AG10803 (cell line): Measurements from ENCODE around the gene PCSK2.

ENCODE experiments used
- DNase-seq: peaks from one replicate; pipeline ENCODE4 v3.0.0; 2010; ENCODE audit warnings: low read depth
- H3K4me3 ChIP-seq: 2 replicates; pipeline ENCODE4 v1.5.1; 2011; ENCODE audit warnings: mild to moderate bottlenecking, low read length, control low read depth
- CTCF ChIP-seq: conservative IDR thresholded peaks from 2 replicates; pipeline ENCODE4 v1.5.1; 2011; ENCODE audit warnings: mild to moderate bottlenecking, low read length, control low read depth, inconsistent platforms

Gene PCSK2

GRCh38 chr20:17439616-17440296 lies 212.9 kb downstream of the PCSK2 start:
- no peak for DNase-seq

GRCh38 chr20:17441745-17442144 lies 214.9 kb downstream of the PCSK2 start:
- DNase-seq, result no peak
- no peak for TF ChIP-seq CTCF
- no peak overlapping the region for H3K4me3 ChIP-seq

More at GRCh38 chr20:17439616-17440296, 212.9 kb downstream of the PCSK2 start:
- TF ChIP-seq CTCF, result no peak
- H3K4me3 ChIP-seq, result no peak overlapping the region

GRCh38 chr20:17442588-17442987 lies 215.7 kb downstream of the PCSK2 start:
- DNase-seq, result no peak
- no peak for TF ChIP-seq CTCF
- H3K4me3 ChIP-seq, result no peak overlapping the region

- no peak for TF ChIP-seq CTCF
- no peak overlapping the region for H3K4me3 ChIP-seq
- DNase-seq, result no peak
These were observed 216.5 kb downstream of the PCSK2 start for GRCh38 chr20:17443131-17443858.

- no peak for DNase-seq
- no peak for TF ChIP-seq CTCF
- H3K4me3 ChIP-seq, result no peak overlapping the region
These were observed 217.3 kb downstream of the PCSK2 start for GRCh38 chr20:17444091-17444490.

- H3K4me3 ChIP-seq, result no peak overlapping the region
- no peak for TF ChIP-seq CTCF
- DNase-seq, result no peak
These were observed 218.7 kb downstream of the PCSK2 start for GRCh38 chr20:17445543-17445942.

- no peak for DNase-seq
- no peak overlapping the region for H3K4me3 ChIP-seq
- TF ChIP-seq CTCF, result no peak
These were observed 219.3 kb downstream of the PCSK2 start for GRCh38 chr20:17446171-17446570.
